ENCODE results near the gene MYO6.

Gene MYO6

GRCh38 chr6:75751443-75751842, 2.4 kb downstream of the MYO6 start:
- H3K4me3 ChIP-seq (replicated peaks; ENCODE audit: low read depth, low read length) = no peak overlapping the region

GRCh38 chr6:75752365-75752764, 3.3 kb downstream of the MYO6 start:
- no peak overlapping the region for H3K4me3 ChIP-seq (replicated peaks; ENCODE audit: low read depth, low read length)
- no peak for DNase-seq (ENCODE audit: extremely low read depth, low read depth)
- no peak for TF ChIP-seq CTCF (IDR thresholded peaks at IDR 0.05; ENCODE audit: low read depth, low read length, missing control alignments)

More at GRCh38 chr6:75751443-75751842, 2.4 kb downstream of the MYO6 start:
- DNase-seq (ENCODE audit: extremely low read depth, low read depth) = no peak
- TF ChIP-seq CTCF (IDR thresholded peaks at IDR 0.05; ENCODE audit: low read depth, low read length, missing control alignments) = no peak

- H3K4me3 ChIP-seq (replicated peaks; ENCODE audit: low read depth, low read length) = no peak overlapping the region
- DNase-seq (ENCODE audit: extremely low read depth, low read depth) = no peak
- no peak for TF ChIP-seq CTCF (IDR thresholded peaks at IDR 0.05; ENCODE audit: low read depth, low read length, missing control alignments)
Observed at GRCh38 chr6:75755704-75756103, 6.7 kb downstream of the MYO6 start.

GRCh38 chr6:75757295-75757694, 8.3 kb downstream of the MYO6 start:
- TF ChIP-seq CTCF (IDR thresholded peaks at IDR 0.05; ENCODE audit: low read depth, low read length, missing control alignments) = no peak
- no peak for DNase-seq (ENCODE audit: extremely low read depth, low read depth)
- no peak overlapping the region for H3K4me3 ChIP-seq (replicated peaks; ENCODE audit: low read depth, low read length)

- DNase-seq (ENCODE audit: extremely low read depth, low read depth) = no peak
- no peak overlapping the region for H3K4me3 ChIP-seq (replicated peaks; ENCODE audit: low read depth, low read length)
- TF ChIP-seq CTCF (IDR thresholded peaks at IDR 0.05; ENCODE audit: low read depth, low read length, missing control alignments) = no peak
Observed at GRCh38 chr6:75758061-75758460, 9.0 kb downstream of the MYO6 start.

- TF ChIP-seq CTCF (IDR thresholded peaks at IDR 0.05; ENCODE audit: low read depth, low read length, missing control alignments) = no peak
- H3K4me3 ChIP-seq (replicated peaks; ENCODE audit: low read depth, low read length) = no peak overlapping the region
- DNase-seq (ENCODE audit: extremely low read depth, low read depth) = no peak
Observed at GRCh38 chr6:75759207-75759606, 10.2 kb downstream of the MYO6 start.

GRCh38 chr6:75760320-75760719, 11.3 kb downstream of the MYO6 start:
- no peak for DNase-seq (ENCODE audit: extremely low read depth, low read depth)
- H3K4me3 ChIP-seq (replicated peaks; ENCODE audit: low read depth, low read length) = no peak overlapping the region
- no peak for TF ChIP-seq CTCF (IDR thresholded peaks at IDR 0.05; ENCODE audit: low read depth, low read length, missing control alignments)

Measured in HFF-Myc (cell line).